ENCODE measurements around the gene MT3. TPM values are rescaled to one million over a fixed set of nuclear protein-coding genes. Genes with fewer than 3 reads are reported as not detected.
A peak's percentile ranks its signal among the peaks of the same experiment; 100 is the strongest.

Gene MT3
- total and polyA plus RNA-seq, 2 of the 13 experiments (the other 11 are each of a cell fraction or from before 2014, with no cell fraction given) = not detected

GRCh38 chr16:56577300-56577625 is 12.1 kb upstream of the MT3 start (continued):
- TF ChIP-seq ZNF264 (CRISPR knock-in tag; IDR thresholded peaks at IDR 0.05) = no peak
- no peak for TF ChIP-seq RBM39 (IDR thresholded peaks at IDR 0.05; ENCODE audit: low read depth, low read length, poor library complexity, severe bottlenecking)
- no peak for TF ChIP-seq GPBP1L1 (CRISPR knock-in tag; IDR thresholded peaks at IDR 0.05)
- TF ChIP-seq ZNF549 (CRISPR knock-in tag; IDR thresholded peaks at IDR 0.05) = no peak
- TF ChIP-seq ZNF513 (CRISPR knock-in tag; conservative IDR thresholded peaks at IDR 0.05) = no peak
- no peak for TF ChIP-seq THAP11 (CRISPR knock-in tag; IDR thresholded peaks at IDR 0.05)
- TF ChIP-seq DR1 (CRISPR knock-in tag; IDR thresholded peaks at IDR 0.05) = no peak
- no peak for TF ChIP-seq ZNF484 (CRISPR knock-in tag; IDR thresholded peaks at IDR 0.05; ENCODE audit: borderline replicate concordance, low read depth)
- 0 out of 2 replicates have a peak, but pooled peaks have one; percentile 42 for TF ChIP-seq ZNF354B (CRISPR knock-in tag; IDR thresholded peaks at IDR 0.05)
- no peak for TF ChIP-seq ASH2L (IDR thresholded peaks at IDR 0.05; ENCODE audit: insufficient read length, low read depth, low read length)
- TF ChIP-seq ZEB1 (IDR thresholded peaks at IDR 0.05; ENCODE audit: insufficient replicate concordance, low read depth) = peak; percentile 16
- no peak for TF ChIP-seq AGO2 (optimal IDR thresholded peaks at IDR 0.05; ENCODE audit: low read depth, low read length)
- TF ChIP-seq CERS6 (CRISPR knock-in tag; IDR thresholded peaks at IDR 0.05) = no peak
- 0 out of 2 replicates have a peak, but pooled peaks have one; percentile 1 for TF ChIP-seq PITX1 (CRISPR knock-in tag; IDR thresholded peaks at IDR 0.05)
- no peak for TF ChIP-seq HNRNPK (IDR thresholded peaks at IDR 0.05; ENCODE audit: low read depth, low read length, poor library complexity, severe bottlenecking)
- no peak for TF ChIP-seq TCF12 (IDR thresholded peaks at IDR 0.05)
- TF ChIP-seq TCF12 (CRISPR knock-in tag; IDR thresholded peaks at IDR 0.05) = no peak
- no peak for TF ChIP-seq ZNF260 (CRISPR knock-in tag; IDR thresholded peaks at IDR 0.05; ENCODE audit: borderline replicate concordance, low read depth)
- TF ChIP-seq EZH2 (conservative IDR thresholded peaks at IDR 0.05; ENCODE audit: low read depth, low read length) = no peak
- no peak for TF ChIP-seq POLR2A (IDR thresholded peaks at IDR 0.05; ENCODE audit: insufficient read depth in 1 of 2, low read depth in 2 of 2, low read length in 2 of 2)
- no peak for TF ChIP-seq ARNT (IDR thresholded peaks at IDR 0.05)
- no peak for TF ChIP-seq RXRB (CRISPR knock-in tag; IDR thresholded peaks at IDR 0.05; ENCODE audit: borderline replicate concordance)
- no peak for TF ChIP-seq ZNF326 (CRISPR knock-in tag; IDR thresholded peaks at IDR 0.05; ENCODE audit: borderline replicate concordance)
- TF ChIP-seq ZNF276 (CRISPR knock-in tag; IDR thresholded peaks at IDR 0.05; ENCODE audit: low read depth) = 0 out of 2 replicates have a peak, but pooled peaks have one; percentile 4
- TF ChIP-seq SATB2 (CRISPR knock-in tag; IDR thresholded peaks at IDR 0.05) = no peak
- 0 out of 2 replicates have a peak, but pooled peaks have one; percentile 61 for TF ChIP-seq ZNF598 (CRISPR knock-in tag; IDR thresholded peaks at IDR 0.05; ENCODE audit: borderline replicate concordance)
- TF ChIP-seq LCORL (IDR thresholded peaks at IDR 0.05) = no peak
- no peak for TF ChIP-seq LCORL (CRISPR knock-in tag; IDR thresholded peaks at IDR 0.05)

All from HepG2 (cell line).